Neuronal stem cell (in vitro differentiated cells): ENCODE results near the gene ADAM30.

Experiments
- DNase-seq: peaks from one replicate; pipeline ENCODE4 v3.0.0-alpha.2; 2013; ENCODE audit warnings: low spot score
- H2AFZ ChIP-seq: one replicate; pipeline ENCODE4 v1.6.1; 2013; ENCODE audit warnings: mild to moderate bottlenecking, low read length, inconsistent platforms
- H2AK5ac ChIP-seq: 2 replicates; pipeline ENCODE4 v1.6.1; 2013; ENCODE audit warnings: low read depth, mild to moderate bottlenecking, inconsistent platforms, low read length, moderate library complexity, mixed read lengths
- H2BK120ac ChIP-seq: 2 replicates; pipeline ENCODE4 v1.6.1; 2013; ENCODE audit warnings: low read depth, mild to moderate bottlenecking, inconsistent platforms, low read length, moderate library complexity, mixed read lengths
- H2BK12ac ChIP-seq: one replicate; pipeline ENCODE4 v1.6.1; 2013; ENCODE audit warnings: low read length, inconsistent platforms
- H2BK15ac ChIP-seq: 2 replicates; pipeline ENCODE4 v1.6.1; 2013; ENCODE audit warnings: mild to moderate bottlenecking, low read length, inconsistent platforms, mixed read lengths
- H2BK5ac ChIP-seq: one replicate; pipeline ENCODE4 v1.6.1; 2013; ENCODE audit warnings: inconsistent platforms, mild to moderate bottlenecking, low read length, moderate library complexity
- H3K14ac ChIP-seq: one replicate; pipeline ENCODE4 v1.6.1; 2013; ENCODE audit warnings: low read length, inconsistent platforms
- H3K18ac ChIP-seq: 2 replicates; pipeline ENCODE4 v1.6.1; 2013; ENCODE audit warnings: low read length, inconsistent platforms
- H3K23ac ChIP-seq: 2 replicates; pipeline ENCODE4 v1.6.1; 2013; ENCODE audit warnings: low read depth, mild to moderate bottlenecking, mixed read lengths, low read length, inconsistent platforms; ENCODE audit not compliant: poor library complexity
- H3K27ac ChIP-seq: replicated peaks from 3 replicates; pipeline ENCODE4 v1.5.1; 2013; ENCODE audit warnings: low read length, inconsistent platforms
- H3K27me3 ChIP-seq, 3 experiments: 2 replicates each; pipeline ENCODE4 v1.6.1; 2013; ENCODE audit warnings: low read length in 3 of 3, mild to moderate bottlenecking in 2 of 3, inconsistent platforms in 1 of 3, low read depth in 1 of 3, mixed read lengths in 1 of 3, moderate library complexity in 1 of 3; ENCODE audit not compliant: control insufficient read depth in 3 of 3, insufficient read depth in 3 of 3
- H3K36me3 ChIP-seq, 2 donors: replicated peaks in 1 of 2; 2 replicates each; pipeline ENCODE4 v1.6.1; 2013; ENCODE audit warnings: low read length in 2 of 2; ENCODE audit not compliant: control insufficient read depth in 2 of 2, insufficient read depth in 2 of 2
- H3K4ac ChIP-seq: 2 replicates; pipeline ENCODE4 v1.6.1; 2013; ENCODE audit warnings: inconsistent platforms, mild to moderate bottlenecking, low read length, moderate library complexity
- H3K4me1 ChIP-seq, 2 donors: 1 replicate in 1 of 2; 2 replicates in 1 of 2; pipeline ENCODE4 v1.6.1; 2013; ENCODE audit warnings: low read length in 2 of 2, low read depth in 1 of 2; ENCODE audit not compliant: control insufficient read depth in 2 of 2, insufficient read depth in 1 of 2
- H3K4me2 ChIP-seq: one replicate; pipeline ENCODE4 v1.6.1; 2013; ENCODE audit warnings: mild to moderate bottlenecking, low read length, inconsistent platforms; ENCODE audit not compliant: insufficient read depth, poor library complexity, severe bottlenecking
- H3K4me3 ChIP-seq, 2 donors: 2 replicates each; pipeline ENCODE4 v1.5.1; 2013; ENCODE audit warnings: low read length in 2 of 2, mild to moderate bottlenecking in 2 of 2, inconsistent platforms in 1 of 2, moderate library complexity in 1 of 2
- H3K79me1 ChIP-seq: one replicate; pipeline ENCODE4 v1.6.1; 2013; ENCODE audit warnings: low read depth, mild to moderate bottlenecking, inconsistent platforms, low read length, moderate library complexity
- H3K9ac ChIP-seq: one replicate; pipeline ENCODE4 v1.6.1; 2013; ENCODE audit warnings: mild to moderate bottlenecking, low read depth, low read length, inconsistent platforms; ENCODE audit not compliant: poor library complexity
- H3K9me3 ChIP-seq, 2 donors: replicated peaks in 1 of 2; 2 replicates each; pipeline versions ENCODE3 to v1.6.1; 2013; ENCODE audit warnings: low read length in 2 of 2, mild to moderate bottlenecking in 2 of 2, inconsistent platforms in 1 of 2, low read depth in 1 of 2, mixed read lengths in 1 of 2, moderate library complexity in 1 of 2; ENCODE audit not compliant: control insufficient read depth in 2 of 2, insufficient read depth in 1 of 2
- H4K8ac ChIP-seq: one replicate; pipeline ENCODE4 v1.6.1; 2013; ENCODE audit warnings: low read depth, mild to moderate bottlenecking, inconsistent platforms, low read length, moderate library complexity
- H4K91ac ChIP-seq: one replicate; pipeline ENCODE4 v1.6.1; 2013; ENCODE audit warnings: low read length, low read depth, mild to moderate bottlenecking, inconsistent platforms; ENCODE audit not compliant: poor library complexity
- WGBS, 2 donors: extraction: QIAGEN DNeasy Blood & Tissue Kit; methylation state at CpG; one replicate each; pipeline ENCODE4 v1.1.7; 2013; ENCODE audit warnings: missing lambda C conversion rate in 2 of 2, mixed read lengths in 1 of 2; ENCODE audit not compliant: insufficient read length in 2 of 2, insufficient replicate concordance in 1 of 2; ENCODE audit errors: extremely low coverage in 2 of 2; 5-methylcytosine and 5-hydroxymethylcytosine counted together

Gene ADAM30

GRCh38 chr1:119888476-119888875 lies 7.8 kb downstream of the ADAM30 start:
- H2AFZ ChIP-seq, result no peak overlapping the region
- H2BK5ac ChIP-seq, result no peak overlapping the region
- H2AK5ac ChIP-seq, result no peak overlapping the region
- no peak for DNase-seq
- H2BK120ac ChIP-seq, result no peak overlapping the region
- H4K91ac ChIP-seq, result no peak overlapping the region
- no peak overlapping the region for H3K4ac ChIP-seq
- H2BK12ac ChIP-seq, result no peak overlapping the region
- H3K23ac ChIP-seq, result no peak overlapping the region
- H3K27ac ChIP-seq, result no peak overlapping the region
- H4K8ac ChIP-seq, result no peak overlapping the region
- no peak overlapping the region for H3K4me2 ChIP-seq
- H3K27me3 ChIP-seq, result peaks cover 0 to 9% (median 0%) of the 10 kb centered on the region in 3 experiments
- no peak overlapping the region for H3K4me3 ChIP-seq
- H3K79me1 ChIP-seq, result no peaks in the 10 kb centered on the region
- peaks cover 1 to 6% of the 10 kb centered on the region in 2 donors for H3K9me3 ChIP-seq
- no peak overlapping the region for H2BK15ac ChIP-seq
- H3K18ac ChIP-seq, result no peak overlapping the region
- no peak overlapping the region for H3K9ac ChIP-seq
- H3K36me3 ChIP-seq, result no peaks in the 10 kb centered on the region
- no peaks in the 10 kb centered on the region for H3K4me1 ChIP-seq
- H3K14ac ChIP-seq, result no peak overlapping the region

DNA sequence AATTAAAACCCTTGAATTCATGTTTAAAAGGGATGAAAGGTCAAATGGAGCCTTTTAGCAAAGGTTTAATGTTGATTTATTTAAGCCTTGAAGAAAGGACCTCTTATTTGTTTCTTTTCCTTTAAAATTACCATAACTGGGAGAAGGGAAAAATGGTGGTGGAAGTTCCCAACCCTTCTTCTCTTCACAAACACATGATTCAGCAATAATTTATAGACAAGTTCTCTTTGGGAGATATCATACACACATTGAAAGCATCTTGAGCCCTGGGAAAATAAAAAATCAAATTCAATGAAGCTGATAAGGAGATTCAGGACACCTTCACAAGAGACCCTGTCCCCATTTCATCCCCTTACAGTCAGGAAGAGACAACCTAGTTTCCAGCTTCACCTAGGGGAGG lies 8.9 kb downstream of the ADAM30 start:
- no peak overlapping the region for H3K4ac ChIP-seq
- H3K9me3 ChIP-seq, result peaks cover 1 to 6% of the 10 kb centered on the region in 2 donors
- no peak overlapping the region for H3K4me2 ChIP-seq
- H3K79me1 ChIP-seq, result no peaks in the 10 kb centered on the region
- H4K91ac ChIP-seq, result no peak overlapping the region
- H3K4me1 ChIP-seq, result peaks cover 0 to 2% of the 10 kb centered on the region in 2 donors
- H3K4me3 ChIP-seq, result no peak overlapping the region
- no peak overlapping the region for H4K8ac ChIP-seq
- H2BK12ac ChIP-seq, result no peak overlapping the region
- peaks cover 0 to 9% (median 0%) of the 10 kb centered on the region in 3 experiments for H3K27me3 ChIP-seq
- H3K18ac ChIP-seq, result no peak overlapping the region
- no peak overlapping the region for H3K27ac ChIP-seq
- no peak overlapping the region for H2AK5ac ChIP-seq
- no peak overlapping the region for H2AFZ ChIP-seq
- no peak overlapping the region for H3K14ac ChIP-seq
- DNase-seq, result no peak
- H3K23ac ChIP-seq, result no peak overlapping the region
- no peak overlapping the region for H2BK120ac ChIP-seq
- no peak overlapping the region for H2BK15ac ChIP-seq
- H2BK5ac ChIP-seq, result no peak overlapping the region
- no peak overlapping the region for H3K9ac ChIP-seq
- H3K36me3 ChIP-seq, result no peaks in the 10 kb centered on the region

DNA sequence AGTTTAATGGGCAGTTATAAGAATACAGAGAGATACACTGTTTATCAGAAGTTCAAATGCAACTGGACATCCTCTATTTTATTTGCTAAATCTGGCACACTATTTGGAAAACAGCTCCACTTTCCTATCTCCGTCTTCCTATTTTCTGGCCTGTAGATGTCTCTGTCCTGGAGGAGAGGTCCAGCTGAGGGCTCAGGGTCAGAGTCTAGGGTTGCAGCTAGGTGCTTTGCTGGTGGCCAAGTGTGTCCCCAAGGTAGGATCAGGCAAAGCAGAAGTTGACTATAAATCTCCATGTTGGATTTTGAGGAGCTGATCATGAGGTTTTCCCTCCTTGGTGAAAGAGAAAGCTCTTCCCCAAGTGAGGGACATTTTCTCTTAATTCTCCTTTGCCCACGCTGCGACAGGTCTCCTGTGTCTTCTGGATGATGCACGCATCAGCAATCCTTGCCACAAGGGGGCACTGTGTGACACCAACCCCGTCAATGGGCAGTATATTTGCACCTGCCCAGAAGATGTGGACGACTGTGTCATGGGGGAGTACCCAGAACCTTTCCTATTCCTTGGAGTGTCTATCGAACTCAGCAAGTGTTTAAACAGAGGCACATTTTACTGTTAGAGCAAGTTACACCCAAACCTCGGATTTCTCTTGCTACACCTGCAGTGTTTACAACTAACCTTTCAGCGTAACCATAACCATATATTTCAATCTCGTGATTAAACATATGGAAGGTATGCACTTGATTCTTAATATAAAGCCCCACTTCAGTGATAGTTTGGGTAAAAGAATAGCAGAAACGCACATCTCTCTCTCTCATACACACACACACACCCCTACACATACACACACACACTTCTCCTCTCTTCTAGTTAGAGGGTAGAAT lies 10.2 kb downstream of the ADAM30 start:
- Histone ChIP-seq H3K4ac (no peak overlapping the region), H2BK120ac (no peak overlapping the region), H2BK15ac (no peak overlapping the region), H3K4me3 (no peak overlapping the region), H3K9ac (no peak overlapping the region), H3K14ac (no peak overlapping the region), H3K18ac (no peak overlapping the region), H3K27me3 (peaks cover 0 to 9% (median 0%) of the 10 kb centered on the region in 3 experiments), H3K4me1 (peaks cover 0 to 4% of the 10 kb centered on the region in 2 donors), H2BK12ac (no peak overlapping the region), H2BK5ac (no peak overlapping the region), H3K4me2 (no peak overlapping the region), H4K8ac (no peak overlapping the region), H2AFZ (no peak overlapping the region), H3K9me3 (peaks cover 1 to 6% of the 10 kb centered on the region in 2 donors), H2AK5ac (no peak overlapping the region), H3K23ac (no peak overlapping the region), H3K27ac (no peak overlapping the region), H3K36me3 (no peaks in the 10 kb centered on the region), H3K79me1 (no peaks in the 10 kb centered on the region), H4K91ac (no peak overlapping the region)
- no peak for DNase-seq
- WGBS, 2 donors, result no CpG with 5 or more reads among the region's 11 CpGs

GRCh38 chr1:119884711-119885110 lies 11.6 kb downstream of the ADAM30 start:
- Histone ChIP-seq H3K27ac (no peak overlapping the region), H4K8ac (no peak overlapping the region), H3K27me3 (peaks cover 0 to 12% (median 0%) of the 10 kb centered on the region in 3 experiments), H3K4ac (no peak overlapping the region), H3K18ac (no peak overlapping the region), H3K23ac (no peak overlapping the region), H2BK120ac (no peak overlapping the region), H2BK12ac (no peak overlapping the region), H3K4me3 (no peak overlapping the region), H2AFZ (no peak overlapping the region), H3K14ac (no peak overlapping the region), H3K9me3 (peaks cover 1 to 6% of the 10 kb centered on the region in 2 donors), H3K9ac (no peak overlapping the region), H3K79me1 (no peaks in the 10 kb centered on the region), H2AK5ac (no peak overlapping the region), H4K91ac (no peak overlapping the region), H2BK15ac (no peak overlapping the region), H3K36me3 (no peaks in the 10 kb centered on the region), H3K4me1 (peaks cover 0 to 4% of the 10 kb centered on the region in 2 donors), H3K4me2 (no peak overlapping the region), H2BK5ac (no peak overlapping the region)
- WGBS, 2 donors, result no CpG with 5 or more reads among the region's 2 CpGs
- no peak for DNase-seq
